ENCODE data around the gene IFNAR1.
A peak's percentile ranks its signal among the peaks of the same experiment; 100 is the strongest.
"Not testable (repeated sequence)": the region's sequence is repeated elsewhere in the genome, so short reads cannot be mapped to it uniquely, and the experiment has no call there.

IFNAR1 gene

GRCh38 chr21:33374450-33375096 lies 49.8 kb downstream of the IFNAR1 start:
- DNase-seq (ENCODE audit: low spot score) (no peak), FAIRE-seq (no peak)

GRCh38 chr21:33375101-33375644 lies 50.4 kb downstream of the IFNAR1 start:
- FAIRE-seq (no peak), DNase-seq (ENCODE audit: low spot score) (no peak)

DNA sequence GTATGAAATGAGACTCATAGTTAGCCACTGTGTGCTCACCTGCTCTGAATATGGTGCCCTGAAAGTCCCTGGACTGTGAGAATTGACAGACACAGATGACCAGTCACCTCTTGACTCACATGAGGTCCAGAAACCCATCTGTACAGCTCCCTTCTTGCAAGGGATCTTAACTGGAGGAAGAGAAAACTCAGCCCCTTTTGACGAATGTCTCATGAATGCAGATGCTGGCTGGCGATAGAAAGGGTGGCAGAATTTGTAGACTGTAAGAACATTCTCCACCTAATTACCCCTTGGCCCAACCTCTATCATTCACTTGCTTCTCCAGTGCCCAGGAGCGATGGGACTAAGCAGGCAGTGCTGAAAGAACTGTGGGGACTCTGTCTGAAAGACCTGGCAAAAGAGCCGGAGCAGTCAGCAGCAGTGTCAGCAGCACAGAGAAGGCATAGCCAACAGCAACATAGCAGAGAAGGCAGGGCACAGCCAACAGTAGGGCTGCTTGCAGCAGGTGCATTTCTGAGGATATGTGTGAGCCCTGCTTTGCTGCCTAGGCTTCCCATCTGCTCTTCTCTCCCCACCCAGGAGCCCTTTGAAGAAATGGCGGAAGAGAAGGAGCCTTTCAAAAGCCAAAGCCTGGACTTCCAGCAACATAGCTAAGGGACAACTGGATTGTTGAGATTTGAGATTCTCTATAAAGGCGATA lies 52.6 kb downstream of the IFNAR1 start:
- DNase-seq (ENCODE audit: low spot score): no peak
- no peak for FAIRE-seq

DNA sequence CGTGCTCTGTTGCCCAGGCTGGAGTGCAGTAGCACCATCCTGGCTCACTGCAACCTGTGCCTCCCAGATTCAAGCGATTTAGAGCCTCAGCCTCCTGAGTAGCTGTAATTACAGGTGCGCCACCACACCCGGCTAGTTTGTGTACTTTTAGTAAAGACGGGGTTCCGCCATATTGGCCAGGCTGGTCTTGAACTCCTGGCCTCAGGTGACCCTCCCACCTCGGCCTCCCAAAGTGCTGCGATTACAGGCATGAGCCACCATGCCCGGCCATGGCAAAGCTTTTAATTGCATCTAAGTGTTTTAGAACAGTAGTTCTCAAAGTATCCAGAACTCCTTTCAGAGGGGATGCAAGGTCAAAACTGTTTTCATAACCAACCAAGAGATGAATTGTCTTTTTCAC lies 53.3 kb downstream of the IFNAR1 start:
- no peak for DNase-seq (ENCODE audit: low spot score)
- no peak for FAIRE-seq

DNA sequence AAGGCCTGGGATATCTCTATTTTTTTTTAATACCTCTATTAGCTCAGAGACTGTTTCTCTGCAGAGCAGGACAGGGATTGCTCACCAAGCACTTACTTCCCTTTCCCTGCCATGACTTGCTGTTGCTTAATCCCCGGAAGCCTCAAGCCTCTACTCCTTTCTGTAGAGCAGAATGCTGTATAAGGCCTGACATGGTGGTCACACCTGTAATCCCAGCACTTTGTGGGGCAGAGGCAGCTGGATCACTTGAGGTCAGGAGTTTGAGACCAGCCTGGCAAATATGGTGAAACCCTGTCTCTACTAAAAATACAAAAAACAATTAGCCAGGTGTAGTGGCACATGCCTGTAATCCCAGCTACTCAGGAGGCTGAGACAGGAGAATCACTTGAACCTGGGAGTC lies 55.2 kb downstream of the IFNAR1 start:
- not testable (repeated sequence) for FAIRE-seq

GRCh38 chr21:33380483-33380998 lies 55.8 kb downstream of the IFNAR1 start:
- no peak for FAIRE-seq
- peak; percentile 90 for DNase-seq (ENCODE audit: low spot score)

More for the DNA sequence above, 55.2 kb downstream of the IFNAR1 start:
- DNase-seq (ENCODE audit: low spot score): peak; percentile 40

DNA sequence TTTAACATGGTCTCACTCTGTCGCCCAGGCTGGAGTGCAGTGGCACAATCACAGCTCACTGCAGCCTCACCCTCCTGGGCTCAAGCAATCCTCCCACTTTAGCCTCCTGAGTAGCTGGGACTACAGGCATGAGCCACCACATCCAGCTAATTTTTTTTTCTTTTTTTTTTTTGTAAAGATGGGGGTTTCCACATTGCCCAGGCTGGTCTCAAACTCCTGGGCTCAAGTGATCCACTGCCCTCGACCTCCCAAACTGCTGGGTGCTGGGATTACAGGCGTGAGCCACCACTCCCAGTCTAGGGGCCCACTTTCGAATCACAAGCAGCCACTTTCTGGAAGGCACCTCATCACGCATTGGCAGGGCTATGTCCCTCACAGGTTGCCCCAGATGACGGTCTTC lies 56.6 kb downstream of the IFNAR1 start:
- not testable (repeated sequence) for FAIRE-seq

DNA sequence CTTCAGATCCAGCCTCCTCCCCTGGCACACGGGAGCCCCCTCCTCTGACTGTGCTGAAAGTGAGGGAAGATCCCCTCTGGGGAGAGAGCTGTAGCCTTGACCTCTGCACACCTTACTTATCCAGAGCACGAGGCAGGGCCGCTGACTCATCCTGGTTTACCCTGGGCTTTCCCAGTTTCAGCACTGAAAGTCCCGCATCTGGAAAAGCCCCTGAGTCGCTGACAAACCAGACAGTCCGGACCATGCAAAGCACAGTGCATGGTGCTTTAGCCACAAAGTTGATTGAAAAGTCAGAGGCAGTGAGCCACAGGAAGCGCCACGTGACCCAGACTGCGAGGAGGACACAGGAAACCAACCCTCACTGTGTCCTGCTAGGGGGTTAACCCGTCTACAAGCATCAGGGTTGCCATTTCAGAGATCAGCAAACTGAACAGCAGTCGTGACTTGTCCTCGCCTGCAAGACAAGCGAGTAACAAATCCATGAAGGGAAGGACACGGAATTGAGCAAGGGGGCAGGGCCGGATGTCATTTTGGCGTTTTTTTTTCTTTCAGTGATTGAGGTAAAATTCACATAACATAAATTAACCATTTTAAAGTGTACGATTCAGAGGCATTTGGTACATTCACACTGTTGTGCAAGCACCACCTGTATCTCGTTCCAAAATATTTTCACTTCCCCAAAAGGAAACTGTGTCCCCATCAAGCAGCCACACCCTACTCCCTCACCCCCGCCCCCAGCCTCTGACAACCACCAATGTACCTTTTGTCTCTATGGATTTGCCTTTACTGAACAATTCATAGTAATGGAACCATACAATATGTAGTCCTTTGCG lies 58.5 kb downstream of the IFNAR1 start:
- DNase-seq (ENCODE audit: low spot score): peak; percentile 66

More for the DNA sequence above, 56.6 kb downstream of the IFNAR1 start:
- not testable (repeated sequence) for DNase-seq (ENCODE audit: low spot score)

DNA sequence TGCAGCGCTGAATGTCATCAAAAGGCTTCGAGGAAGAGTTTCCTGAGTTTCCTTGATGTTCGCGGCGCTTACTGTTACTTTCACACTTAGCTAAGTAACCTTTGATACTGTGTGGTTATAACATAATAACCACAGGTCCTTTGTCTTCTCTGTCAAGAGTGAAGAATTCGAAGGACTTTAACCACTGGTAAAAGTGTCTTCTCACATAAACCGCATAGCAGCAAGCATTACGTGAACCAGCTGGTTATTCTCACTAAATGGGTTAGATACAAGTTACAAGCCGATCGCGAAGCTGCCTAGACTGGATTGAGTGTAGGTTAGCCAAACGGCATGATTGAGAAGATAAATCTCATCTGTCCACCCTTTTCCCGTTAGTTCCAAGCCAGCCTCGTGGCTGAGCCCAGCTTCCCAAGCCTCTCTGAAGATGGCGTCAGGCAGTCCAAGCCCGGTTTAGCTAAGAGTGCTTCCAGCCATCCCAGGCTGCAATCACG lies 60.1 kb downstream of the IFNAR1 start:
- DNase-seq (ENCODE audit: low spot score): no peak
- FAIRE-seq: no peak

More for the DNA sequence above, 58.5 kb downstream of the IFNAR1 start:
- FAIRE-seq: no peak

DNA sequence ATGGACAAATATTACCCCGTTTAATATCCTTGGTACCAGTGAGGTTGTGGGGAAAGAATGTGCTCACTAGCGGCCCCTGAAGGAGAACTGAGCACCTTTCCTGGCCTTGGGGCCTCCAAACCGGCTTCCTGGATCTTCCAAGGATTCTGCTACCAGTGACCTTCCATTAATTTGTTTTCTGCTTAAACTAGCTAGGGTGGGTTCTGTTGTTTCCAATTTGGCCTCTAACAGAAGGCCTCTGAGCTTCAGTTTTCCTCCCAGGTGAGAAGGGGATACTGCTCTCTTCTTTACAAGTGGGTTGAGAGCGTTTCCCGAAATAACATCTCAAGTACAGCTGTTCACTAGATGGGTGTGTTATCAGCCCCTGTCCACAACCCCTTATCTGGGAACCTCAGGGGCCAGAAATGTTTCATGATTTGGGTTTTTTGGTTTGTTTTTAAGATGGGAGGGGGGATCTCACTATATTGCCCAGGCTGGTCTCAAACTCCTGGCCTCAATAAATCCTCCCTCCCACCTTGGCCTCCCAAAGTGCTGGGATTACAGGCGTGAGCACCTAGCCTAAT lies 61.5 kb downstream of the IFNAR1 start:
- no peak for DNase-seq (ENCODE audit: low spot score)

DNA sequence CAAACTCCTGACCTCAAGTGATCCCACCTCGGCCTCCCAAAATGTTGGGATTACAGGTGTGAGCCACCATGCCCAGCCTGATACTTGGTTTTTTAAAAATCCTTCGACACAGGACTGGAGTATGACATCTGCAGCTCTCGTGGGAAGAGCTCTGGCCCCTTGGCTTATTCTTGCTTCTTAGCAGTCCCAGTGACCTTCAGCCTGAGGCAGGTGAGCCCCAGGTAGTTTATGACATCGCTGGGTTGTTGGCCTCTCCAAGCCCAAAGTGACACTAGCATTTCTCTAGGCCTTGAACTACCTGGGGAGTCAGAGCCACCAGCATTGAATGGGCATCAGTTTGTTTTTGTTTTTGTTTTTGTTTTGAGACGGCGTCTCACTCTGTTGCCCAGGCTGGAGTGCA lies 62.5 kb downstream of the IFNAR1 start:
- DNase-seq (ENCODE audit: low spot score) (no peak), FAIRE-seq (no peak)

More for the DNA sequence above, 61.5 kb downstream of the IFNAR1 start:
- FAIRE-seq: no peak

GRCh38 chr21:33388188-33388587 lies 63.4 kb downstream of the IFNAR1 start:
- no peak for DNase-seq (ENCODE audit: low spot score)
- no peak for FAIRE-seq

DNA sequence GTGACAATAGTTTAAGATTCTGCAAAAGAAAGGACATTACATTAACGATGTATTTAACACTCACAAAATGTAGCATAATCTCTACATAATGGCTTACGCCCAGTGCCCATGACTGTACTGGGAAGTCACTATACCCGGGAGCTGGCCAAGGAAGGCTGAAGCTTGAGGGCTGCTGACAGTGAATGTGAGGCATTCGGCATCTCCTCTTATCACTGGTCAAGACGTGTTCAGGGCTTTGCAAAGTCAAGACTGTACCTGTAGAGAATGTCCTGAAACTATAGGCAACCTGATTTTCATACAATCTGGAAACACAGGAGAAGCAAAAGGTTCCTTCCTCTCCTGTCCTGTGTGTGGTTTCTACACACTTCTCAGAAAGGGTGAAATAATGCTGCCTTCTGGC lies 65.7 kb downstream of the IFNAR1 start:
- no peak for DNase-seq (ENCODE audit: low spot score)
- no peak for FAIRE-seq

- FAIRE-seq (no peak), DNase-seq (ENCODE audit: low spot score) (no peak)
Observed at GRCh38 chr21:33391656-33392055, 66.9 kb downstream of the IFNAR1 start.

DNA sequence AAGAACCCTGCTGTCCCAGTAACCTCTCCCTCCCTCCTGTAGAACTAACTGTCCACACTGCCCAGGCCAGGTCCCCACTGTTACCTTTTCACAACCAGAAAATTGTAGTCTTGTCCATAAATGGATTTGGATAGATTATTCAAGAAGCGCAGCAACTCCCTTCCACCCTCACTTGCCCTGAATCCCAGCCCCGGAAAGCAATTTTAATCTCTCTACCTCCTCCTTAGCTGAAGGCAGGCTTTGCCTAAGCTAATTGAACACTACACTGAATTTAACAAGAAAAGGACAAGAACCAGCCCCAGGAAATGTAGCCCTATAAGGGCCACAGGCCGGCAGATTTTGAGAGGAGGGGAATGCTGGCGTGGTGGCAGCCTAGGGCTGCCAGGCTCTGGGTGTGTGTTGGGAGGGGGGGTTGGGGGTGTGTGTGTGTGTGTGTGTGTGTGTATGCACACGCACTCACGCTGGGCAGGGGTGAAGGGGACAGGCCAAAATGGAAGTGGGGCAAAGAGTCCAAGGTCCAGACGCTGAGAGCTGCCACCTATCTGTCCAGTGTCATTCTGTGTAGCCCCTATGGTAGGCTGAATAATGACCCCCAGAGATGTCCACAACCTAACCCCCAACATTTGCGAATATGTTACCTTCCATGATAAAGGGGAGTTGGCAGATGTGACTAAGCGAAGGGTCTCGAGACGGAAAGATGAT lies 67.7 kb downstream of the IFNAR1 start:
- DNase-seq (ENCODE audit: low spot score): no peak
- no peak for FAIRE-seq

GRCh38 chr21:33393348-33393747 lies 68.6 kb downstream of the IFNAR1 start:
- DNase-seq (ENCODE audit: low spot score): no peak
- FAIRE-seq: no peak

DNA sequence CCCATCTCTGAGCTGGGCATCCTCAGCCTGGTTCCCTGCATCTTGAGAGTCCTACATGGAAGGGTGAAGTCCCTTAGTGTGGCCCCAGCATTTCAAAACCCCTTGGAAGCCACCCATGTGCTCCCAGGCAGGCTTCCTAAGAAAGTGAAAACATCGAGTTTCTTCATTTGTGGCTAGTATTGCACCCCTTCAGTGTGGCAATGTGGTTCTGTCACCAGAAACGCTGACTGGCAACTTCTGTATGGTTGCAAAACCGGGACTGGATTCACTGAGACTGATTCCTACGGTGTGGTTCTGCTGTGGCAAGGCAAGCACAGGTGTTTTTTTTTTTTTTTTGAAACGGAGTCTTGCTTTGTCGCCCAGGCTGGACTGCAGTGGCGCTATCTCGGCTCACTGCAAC lies 69.5 kb downstream of the IFNAR1 start:
- no peak for DNase-seq (ENCODE audit: low spot score)
- FAIRE-seq: no peak

- FAIRE-seq: no peak
Observed at GRCh38 chr21:33395891-33396331, 71.1 kb downstream of the IFNAR1 start.

GRCh38 chr21:33396436-33396835 lies 71.7 kb downstream of the IFNAR1 start:
- no peak for DNase-seq (ENCODE audit: low spot score)
- no peak for FAIRE-seq

More at GRCh38 chr21:33395891-33396331, 71.1 kb downstream of the IFNAR1 start:
- DNase-seq (ENCODE audit: low spot score): peak; percentile 25

GRCh38 chr21:33396951-33397350 lies 72.2 kb downstream of the IFNAR1 start:
- DNase-seq (ENCODE audit: low spot score): no peak

More at GRCh38 chr21:33396951-33397350, 72.2 kb downstream of the IFNAR1 start:
- FAIRE-seq: no peak
